Measurements from ENCODE around the gene OR10A6.

Gene OR10A6

DNA sequence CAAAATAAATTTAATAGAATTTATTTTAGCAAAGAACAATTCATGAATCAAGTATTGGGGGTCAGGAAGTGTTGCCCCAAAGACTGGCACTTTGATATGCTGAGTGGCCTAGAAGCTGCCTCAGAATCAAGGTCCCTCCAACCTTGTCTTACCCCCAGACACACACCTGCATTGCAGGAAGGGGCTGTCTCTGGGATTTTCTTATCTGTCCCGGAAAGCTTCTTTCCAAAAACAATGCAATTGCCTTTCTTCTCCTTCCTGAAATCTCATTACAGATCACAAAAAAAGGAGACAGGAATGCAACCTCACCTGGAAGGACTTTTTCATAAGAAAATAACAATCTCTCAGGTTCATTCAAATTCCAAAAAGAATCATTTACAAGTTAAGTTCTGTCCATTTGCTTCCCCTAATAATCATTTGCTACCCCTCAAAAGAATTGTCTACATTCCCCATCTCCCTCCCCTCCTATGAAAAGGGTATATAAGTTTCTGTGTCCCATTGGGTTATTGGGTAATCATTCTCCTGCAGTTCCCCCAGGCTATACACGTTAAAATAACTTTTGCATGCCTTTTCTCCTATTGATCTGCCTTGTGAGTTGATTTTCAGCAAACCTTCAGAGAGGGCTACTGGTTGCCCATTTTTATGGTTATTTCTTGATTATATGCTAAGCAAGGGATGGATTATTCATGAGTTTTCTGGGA lies 21.3 kb downstream of the OR10A6 start:
- DNase-seq: no peak

DNA sequence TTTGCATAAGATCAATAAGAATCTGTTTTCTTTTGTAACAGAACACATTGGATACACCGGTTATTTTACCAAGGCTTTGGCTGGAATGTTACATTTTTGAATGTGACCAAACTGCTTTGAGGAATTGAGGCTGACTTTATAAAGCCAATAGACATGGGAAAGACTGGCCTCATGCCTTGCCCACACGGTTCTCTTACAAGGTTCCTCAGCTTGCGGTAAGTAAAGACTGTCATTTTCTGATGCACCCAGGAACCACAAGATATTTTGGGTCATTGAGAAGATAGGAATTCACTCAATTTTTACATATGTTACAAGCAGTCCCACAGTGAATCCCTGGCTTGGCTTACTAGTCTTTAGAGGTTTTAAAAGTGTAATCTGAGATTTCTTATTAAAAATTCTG lies 23.9 kb downstream of the OR10A6 start:
- DNase-seq: no peak

DNA sequence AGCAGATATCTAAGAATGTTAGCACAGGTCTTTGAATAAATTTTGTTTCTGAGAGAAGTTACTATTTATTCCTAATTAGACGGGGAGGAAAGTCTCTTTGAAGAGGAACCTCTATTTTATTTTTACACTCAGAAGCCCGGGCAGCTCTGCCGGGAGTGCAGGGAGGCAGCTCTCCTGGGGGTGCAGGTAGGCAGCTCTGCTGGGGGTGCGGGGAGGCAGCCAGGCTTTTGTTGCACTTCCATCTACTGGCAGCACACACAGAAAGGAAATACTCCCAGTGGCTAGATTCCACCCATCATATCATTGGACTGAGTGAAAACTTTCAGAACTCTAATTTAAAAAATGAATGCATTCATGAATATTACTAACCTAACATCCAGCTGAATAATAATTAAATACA lies 24.6 kb downstream of the OR10A6 start:
- DNase-seq: no peak

DNA sequence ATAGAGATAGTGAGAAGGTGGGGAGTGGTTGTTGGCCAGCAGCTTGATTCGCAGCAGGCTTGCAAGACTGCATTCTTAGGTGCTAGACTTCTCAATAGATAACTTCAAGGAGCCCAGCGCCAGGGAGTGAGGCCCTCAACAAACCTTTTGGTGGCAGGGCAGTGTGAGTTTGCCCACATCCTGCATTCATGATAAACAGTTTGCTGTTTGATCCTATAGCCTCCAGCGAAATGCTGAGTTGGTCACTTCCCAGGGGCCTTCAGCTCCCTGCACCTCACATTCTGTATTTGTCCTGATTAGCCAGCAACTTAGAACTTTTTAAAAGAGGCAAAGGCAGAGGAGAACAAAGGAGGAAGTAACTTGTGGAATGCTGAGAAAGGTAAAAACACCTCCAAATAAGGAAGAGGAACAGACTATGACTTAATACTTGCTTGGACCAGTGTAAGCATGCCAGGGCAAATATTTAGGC lies 25.1 kb downstream of the OR10A6 start:
- DNase-seq: no peak

DNA sequence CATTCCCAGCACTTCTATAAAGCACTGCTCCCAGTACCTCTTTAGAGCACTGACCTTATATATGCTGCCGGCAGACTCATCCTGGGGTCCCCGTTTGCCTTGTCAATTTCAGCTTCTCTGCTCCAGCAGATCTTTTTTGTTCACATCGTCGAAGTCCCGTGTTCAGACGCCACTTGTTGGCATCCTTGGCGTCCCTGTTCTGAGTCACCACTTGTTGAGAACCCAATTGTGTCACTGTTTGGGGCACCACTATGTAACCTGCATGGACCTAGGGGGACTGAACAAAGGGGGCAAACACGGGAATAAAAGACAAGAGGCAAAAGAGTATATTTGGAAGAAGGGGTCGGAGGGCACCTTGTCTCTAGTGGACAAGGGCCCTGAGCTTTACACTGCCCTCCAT lies 25.5 kb downstream of the OR10A6 start:
- no peak for DNase-seq

DNA sequence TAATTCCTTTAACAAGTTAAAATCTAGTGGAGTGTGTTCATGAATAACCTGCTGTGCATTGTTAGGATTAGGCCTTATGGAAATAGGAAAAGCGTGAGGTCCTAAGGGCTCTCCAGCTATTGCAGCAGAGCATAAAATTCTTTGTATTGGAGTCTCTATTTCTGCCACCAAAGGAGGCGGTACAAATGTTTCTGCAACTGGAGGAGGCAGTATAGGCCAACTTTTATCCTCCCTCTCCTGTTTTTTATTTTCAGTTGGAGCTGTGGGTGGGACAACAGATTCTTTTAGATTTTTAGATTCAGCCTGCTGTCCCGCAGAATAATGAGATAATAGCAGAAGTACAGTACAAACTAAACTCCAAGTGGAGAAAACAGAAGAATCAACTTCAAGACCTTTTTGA lies 26.2 kb downstream of the OR10A6 start:
- no peak for DNase-seq

DNA sequence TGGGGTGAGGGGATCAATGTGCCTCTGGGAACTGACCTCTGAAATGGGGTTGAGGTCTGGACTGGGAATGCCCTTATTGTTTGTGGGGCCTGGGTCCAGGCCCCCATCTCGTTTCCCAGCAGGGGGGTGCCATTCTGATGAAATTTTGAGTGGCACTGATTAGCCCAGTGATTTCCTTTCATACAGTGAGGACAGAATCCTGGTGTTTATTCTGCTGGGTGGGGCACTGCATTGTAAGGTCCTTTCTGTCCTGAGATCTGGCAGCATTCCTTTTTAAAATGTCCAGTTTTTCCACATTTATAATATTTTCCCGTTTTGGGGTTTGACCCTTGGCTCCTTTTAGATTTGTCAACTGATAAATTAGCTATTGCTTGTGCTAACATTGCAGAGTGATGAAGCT lies 27.1 kb downstream of the OR10A6 start:
- no peak for DNase-seq

DNA sequence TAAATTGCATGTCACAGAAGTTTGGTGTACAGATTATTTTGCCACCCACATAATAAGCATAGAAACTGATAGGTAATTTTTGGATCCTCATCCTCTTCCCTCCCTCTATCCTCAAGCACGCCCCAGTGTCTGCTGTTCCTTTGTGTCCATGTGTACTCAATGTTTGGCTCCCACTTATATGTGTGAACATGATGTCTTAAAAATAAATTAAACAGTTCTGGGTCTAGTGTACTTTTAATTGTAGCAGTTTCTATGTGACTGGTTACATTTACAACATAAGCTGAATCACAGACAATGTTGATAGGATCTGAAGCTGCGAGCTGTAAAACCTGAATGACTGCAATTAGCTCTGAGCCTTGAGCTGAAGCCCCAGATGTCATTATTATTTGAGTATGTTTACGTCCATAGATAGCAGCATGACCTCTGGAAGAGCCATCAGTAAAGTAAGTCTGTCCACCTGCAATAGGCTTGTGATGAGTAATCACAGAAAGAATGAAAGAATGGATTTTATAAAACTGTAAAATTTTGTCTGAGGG lies 29.7 kb downstream of the OR10A6 start:
- no peak for DNase-seq

DNA sequence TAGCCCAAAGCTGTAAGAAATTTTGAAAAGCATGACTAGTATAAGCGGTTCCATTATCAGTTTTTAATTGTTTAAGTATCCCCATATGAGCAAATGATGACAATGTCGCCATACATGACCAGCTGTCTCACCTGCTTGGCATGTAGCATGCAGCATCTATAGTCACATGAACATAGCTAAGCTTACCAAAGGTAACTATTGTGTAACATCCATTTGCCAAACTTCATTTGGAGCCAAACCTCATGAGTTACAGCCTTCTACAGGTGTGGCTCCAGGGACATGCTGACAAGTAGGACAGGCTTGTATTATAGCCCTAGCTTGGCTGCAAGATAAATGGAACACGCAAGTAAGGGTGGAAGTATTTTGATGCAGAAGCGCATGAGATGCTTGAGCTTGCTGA lies 30.4 kb downstream of the OR10A6 start:
- DNase-seq: no peak

DNA sequence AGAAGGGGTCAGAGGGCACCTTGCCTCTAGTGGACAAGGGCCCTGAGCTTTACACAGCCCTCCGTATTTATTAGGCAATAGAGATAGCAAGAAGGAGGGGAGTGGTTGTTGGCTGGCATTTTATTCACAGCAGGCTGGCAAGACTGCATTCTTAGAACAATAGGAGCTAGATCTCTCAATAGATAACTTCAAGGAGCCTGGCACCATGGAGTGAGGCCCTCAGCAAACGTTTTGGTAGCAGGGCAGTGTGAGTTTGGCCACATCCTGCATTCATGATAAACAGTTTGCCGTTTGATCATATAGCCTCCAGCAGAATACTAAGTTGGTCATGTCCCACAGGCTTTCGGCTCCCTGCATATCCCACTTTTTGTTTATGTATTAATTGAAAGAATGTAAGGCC lies 31.6 kb downstream of the OR10A6 start:
- no peak for DNase-seq

DNA sequence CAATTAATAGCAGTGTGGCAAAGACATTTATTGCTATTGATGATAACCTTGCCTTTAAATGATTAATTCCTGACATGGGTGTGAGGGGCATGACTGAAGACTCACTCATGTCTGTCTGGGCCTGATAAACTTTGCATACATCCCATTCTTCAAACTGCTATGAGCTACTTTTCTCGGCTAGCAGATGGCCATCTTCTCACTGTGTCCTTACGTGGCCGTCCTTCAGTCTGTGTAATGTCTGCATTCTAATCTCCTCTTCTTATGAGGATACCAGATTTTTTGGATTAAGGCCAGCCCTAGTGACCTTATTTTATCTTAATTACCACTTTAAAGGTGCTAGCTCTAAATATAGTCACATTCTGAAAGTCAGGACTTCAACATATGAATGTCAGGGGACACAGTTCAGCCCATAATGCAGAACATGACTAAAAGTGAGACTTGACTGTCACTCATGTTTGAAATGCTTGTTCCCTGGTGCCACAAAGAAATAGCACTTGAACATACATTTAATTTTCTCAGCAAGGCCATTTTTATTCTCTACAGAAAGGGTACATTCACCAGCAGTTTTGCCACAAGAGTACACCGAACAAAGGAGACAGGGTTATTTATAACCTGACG lies 32.3 kb downstream of the OR10A6 start:
- no peak for DNase-seq

DNA sequence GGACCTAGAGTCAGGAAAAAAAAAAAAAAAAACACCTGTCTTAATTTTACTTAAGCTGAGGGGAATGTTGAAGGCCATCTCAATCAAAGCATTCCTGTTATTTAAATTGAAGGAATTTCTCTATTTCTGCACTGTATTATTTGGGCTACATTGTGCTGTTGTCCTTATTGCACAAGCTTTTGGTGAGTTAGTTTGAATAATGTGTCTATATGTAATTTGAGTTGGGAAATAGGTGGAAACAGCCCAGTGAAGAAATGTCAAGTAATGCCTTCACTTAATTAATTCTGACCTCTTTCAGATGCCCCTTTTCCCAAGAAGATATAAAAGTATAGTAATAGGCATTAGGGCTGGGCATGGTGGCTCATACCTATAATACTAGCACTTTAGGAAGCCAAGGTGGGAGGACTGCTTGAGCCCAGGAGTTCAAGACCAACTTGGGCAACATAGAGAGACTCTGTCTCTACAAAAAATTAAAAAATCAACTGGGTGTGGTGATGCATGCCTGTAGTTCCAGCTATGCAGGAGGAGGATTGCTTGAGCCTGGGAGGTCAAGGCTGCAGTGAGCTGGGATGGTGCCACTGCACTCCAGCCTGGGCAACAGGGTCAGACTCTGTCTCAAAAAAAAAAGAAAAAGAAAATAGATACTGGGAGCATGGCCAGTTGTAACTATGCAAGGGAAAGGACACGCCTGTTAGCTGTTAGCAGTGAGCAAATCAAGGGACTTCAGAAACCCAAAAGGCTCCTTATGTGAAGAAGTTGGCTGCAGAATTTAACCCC lies 34.9 kb downstream of the OR10A6 start:
- no peak for DNase-seq

DNA sequence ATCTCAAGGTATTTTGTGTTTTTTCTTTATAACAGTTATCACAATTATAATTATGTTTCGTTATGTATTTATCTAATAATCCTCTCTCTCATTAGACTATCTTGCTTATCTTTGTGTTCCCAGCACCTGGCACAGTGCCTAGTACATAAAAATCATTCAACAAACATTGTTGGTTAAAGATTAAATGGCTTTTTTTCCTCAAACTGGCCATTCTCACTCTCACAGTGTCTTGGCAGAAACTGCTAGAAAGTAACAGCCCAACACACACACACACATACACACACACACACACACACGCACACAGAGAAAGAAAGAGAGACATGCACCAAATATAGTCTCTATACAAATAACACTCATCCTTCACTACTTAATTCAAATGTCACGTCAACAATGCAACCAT lies 36.8 kb downstream of the OR10A6 start:
- DNase-seq: no peak

DNA sequence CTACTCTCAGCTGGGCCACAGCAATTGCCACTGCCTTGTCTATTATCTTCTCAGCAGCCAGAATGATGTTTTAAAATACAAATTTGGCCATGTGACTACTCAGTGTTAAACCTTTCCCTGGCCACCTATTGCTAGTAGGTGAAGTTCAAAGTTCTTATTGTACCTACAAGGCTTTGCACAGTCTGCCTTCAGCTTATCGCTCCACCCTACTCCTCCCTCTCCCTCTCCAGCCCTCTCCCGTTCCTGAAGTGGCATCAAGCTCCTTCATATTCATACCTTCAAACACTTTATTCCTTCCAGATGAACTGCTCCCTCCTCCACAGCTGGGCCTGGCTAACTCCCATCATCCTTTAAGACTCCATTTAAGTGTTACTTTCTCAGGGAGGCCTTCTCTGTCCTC lies 37.3 kb downstream of the OR10A6 start:
- no peak for DNase-seq

DNA sequence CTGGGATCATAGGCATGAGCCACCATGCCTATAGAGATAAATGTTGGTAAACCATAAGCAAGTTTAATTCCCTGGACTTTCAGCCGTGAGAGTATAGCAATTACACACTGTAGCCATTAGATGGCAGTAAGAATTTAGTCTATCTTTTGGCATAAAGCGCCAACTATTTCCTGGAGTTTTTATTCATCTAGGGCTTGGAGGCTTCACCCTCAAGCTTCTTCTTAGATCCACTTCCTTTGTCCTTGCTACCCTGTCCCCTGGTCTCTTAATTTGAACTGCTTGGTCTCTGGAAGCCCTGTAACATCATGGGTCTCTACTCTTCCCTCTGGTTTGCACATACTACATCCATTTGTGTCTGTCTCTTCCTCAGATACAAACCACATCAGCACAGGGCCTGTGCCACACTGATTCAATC lies 38.2 kb downstream of the OR10A6 start:
- DNase-seq: peak; percentile 1

DNA sequence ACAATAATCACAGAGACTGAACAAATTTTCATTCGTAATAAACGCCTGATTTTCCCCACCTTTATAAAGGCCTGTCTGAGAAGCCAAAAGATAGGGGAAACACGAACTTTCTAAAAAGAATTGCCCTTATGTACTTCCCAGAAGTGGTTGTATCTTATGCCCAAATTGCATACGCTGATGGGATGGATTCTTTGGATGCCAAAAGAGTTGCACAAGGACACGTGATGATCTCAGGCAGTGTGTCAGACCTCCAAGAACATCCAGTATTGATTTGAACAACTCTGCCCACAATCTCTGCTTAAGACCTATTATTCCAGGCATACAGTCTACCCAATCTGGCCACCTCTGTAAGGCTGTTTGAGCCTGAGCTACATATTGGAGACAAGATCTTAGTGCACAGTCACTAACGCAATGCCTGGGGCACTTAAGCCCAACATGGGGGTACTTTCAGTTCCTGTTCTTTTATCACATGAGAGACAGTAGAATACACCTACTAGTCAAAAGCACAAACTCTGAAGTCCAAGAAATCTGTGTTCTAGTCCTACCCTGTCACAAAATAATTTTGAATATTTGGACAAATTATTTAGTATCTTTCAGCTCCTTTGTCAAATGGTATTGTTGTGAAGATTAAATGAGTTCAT lies 38.9 kb downstream of the OR10A6 start:
- DNase-seq: no peak

DNA sequence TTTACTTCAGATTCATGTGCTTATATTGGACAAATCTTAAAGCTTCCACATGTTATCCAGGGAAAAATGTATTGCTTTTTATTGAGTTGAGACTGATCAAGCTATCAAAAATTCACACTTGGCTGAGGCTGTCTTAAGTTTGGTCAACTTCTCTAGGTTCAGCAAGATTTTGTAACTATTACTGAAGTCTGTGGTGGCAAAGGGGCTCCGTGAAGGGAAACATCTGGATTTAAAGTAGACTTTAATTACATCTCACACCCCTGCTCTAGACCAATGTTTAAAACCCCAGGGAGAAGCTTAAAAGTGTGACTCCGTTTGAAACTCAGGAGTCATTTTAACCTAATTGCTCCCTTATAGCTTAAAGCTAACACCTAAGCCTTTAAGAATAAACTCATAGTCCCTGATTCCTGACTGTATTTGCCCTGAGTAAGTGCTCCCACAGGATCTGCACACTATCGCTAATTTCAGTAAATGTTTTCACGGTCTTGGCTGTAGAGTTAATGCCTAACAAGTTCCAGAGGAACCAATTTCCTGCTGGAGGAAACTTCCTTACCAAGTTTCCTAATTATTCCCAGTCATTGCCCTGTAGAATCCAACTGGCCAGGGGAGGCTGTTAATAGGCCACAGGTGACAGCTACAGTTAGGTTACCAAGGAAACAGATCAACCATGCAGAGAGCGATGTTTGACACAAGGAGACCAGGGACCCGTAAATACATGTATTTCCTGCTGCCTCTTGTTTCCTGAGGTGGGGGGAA lies 40.5 kb downstream of the OR10A6 start:
- no peak for DNase-seq

DNA sequence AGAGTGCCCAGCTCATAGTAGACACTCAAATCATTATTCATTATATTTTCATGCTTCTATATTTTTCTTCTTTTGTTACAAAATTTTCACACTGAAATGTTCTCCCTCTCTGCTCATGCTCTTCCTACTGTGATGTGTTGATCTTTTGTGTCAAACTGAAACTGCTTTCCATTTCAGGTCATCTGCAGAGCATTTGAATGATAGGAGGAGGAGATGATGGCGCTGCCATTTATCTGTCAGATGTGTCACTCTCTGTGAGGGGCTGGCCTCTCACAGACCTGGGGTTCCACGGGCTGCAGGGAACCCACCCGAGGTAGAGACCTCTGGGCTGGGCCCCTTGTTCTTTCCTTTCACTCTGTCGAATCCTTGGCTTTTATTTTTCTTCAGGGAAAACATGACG lies 41.1 kb downstream of the OR10A6 start:
- DNase-seq: no peak

DNA sequence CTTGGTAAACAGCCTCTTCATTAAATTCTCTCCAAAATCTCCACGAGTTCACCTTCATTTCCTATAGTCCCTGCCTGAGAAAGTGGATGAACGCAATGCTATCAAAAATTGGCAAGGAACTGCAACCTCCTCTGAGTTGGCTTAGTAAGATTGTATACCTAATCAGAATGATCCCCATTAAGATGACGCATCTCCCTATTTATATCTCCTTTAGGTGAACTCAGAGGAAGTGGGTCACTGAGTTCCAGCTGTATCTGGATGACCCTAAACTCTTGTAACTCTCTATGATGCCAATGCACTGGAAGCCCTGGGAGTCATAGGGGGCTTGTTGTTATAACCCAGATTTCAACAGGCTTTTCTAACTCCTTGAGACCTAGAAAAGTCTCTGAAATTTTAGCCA lies 48.2 kb downstream of the OR10A6 start:
- DNase-seq: no peak
